ENCODE results near the gene DNM3. TPM values are rescaled to one million over a fixed set of nuclear protein-coding genes. Genes with fewer than 3 reads are reported as not detected.

The DNM3 gene
- total RNA-seq, 4 donors from 2014 or later = 2.7 to 3.3 TPM; not detected in 2

- in situ Hi-C loops (cut with MboI; ENCODE audit: low pct_ligation_motif_present in 1 of 4, low pct_unique_long_range_greater_than_20kb in 1 of 4, low sequenced_read_pairs in 3 of 4) = no loop called here
- intact Hi-C loops (cut with DNase I; ENCODE audit: low total_unique reads) = no loop called here
- 82% methylated on average over 3 of the region's 3 CpGs; no CpG with 5 or more reads in 1 of the 2 donors for WGBS, 2 donors (ENCODE audit: low coverage in 1 of 2)
- Histone ChIP-seq H3K4me3 (no peak overlapping the region), H3K36me3 (no peaks in the 10 kb centered on the region), H3K9me3 (peaks cover 3 to 16% of the 10 kb centered on the region in 2 donors), H3K4me1 (no peaks in the 10 kb centered on the region), H3K27me3 (no peaks in the 10 kb centered on the region), H3K27ac (no peak overlapping the region)
- DNase-seq = no peak
- TF ChIP-seq POLR2AphosphoS5 (IDR thresholded peaks at IDR 0.05) = no peak
- no peak for TF ChIP-seq CTCF (IDR thresholded peaks at IDR 0.05)
- TF ChIP-seq POLR2A (IDR thresholded peaks at IDR 0.05) = no peak
- no peak for TF ChIP-seq EP300 (IDR thresholded peaks at IDR 0.05; ENCODE audit: low read depth)
Measured at GRCh38 chr1:172201572-172201971, 360.3 kb downstream of the DNM3 start.

- 79% methylated on average over 8 of the region's 8 CpGs; no CpG with 5 or more reads in 1 of the 2 donors for WGBS, 2 donors (ENCODE audit: low coverage in 1 of 2)
- Histone ChIP-seq H3K27ac (no peak overlapping the region), H3K36me3 (no peaks in the 10 kb centered on the region), H3K27me3 (no peaks in the 10 kb centered on the region), H3K4me1 (no peaks in the 10 kb centered on the region), H3K9me3 (peaks cover under 1 to 8% of the 10 kb centered on the region in 2 donors), H3K4me3 (no peak overlapping the region)
- no peak for TF ChIP-seq POLR2AphosphoS5 (IDR thresholded peaks at IDR 0.05)
- TF ChIP-seq CTCF (IDR thresholded peaks at IDR 0.05) = no peak
- TF ChIP-seq EP300 (IDR thresholded peaks at IDR 0.05; ENCODE audit: low read depth) = no peak
- TF ChIP-seq POLR2A (IDR thresholded peaks at IDR 0.05) = no peak
- intact Hi-C loops (cut with DNase I; ENCODE audit: low total_unique reads) = no loop called here
- DNase-seq = no peak
- in situ Hi-C loops (cut with MboI; ENCODE audit: low pct_ligation_motif_present in 1 of 4, low pct_unique_long_range_greater_than_20kb in 1 of 4, low sequenced_read_pairs in 3 of 4) = no loop called here
Measured at GRCh38 chr1:172203135-172203823, 362.0 kb downstream of the DNM3 start.

- in situ Hi-C loops (cut with MboI; ENCODE audit: low pct_ligation_motif_present in 1 of 4, low pct_unique_long_range_greater_than_20kb in 1 of 4, low sequenced_read_pairs in 3 of 4) (no loop called here), intact Hi-C loops (cut with DNase I; ENCODE audit: low total_unique reads) (no loop called here)
- Histone ChIP-seq H3K36me3 (no peaks in the 10 kb centered on the region), H3K27me3 (no peaks in the 10 kb centered on the region), H3K27ac (no peak overlapping the region), H3K4me1 (no peaks in the 10 kb centered on the region), H3K9me3 (peaks cover 0 to 7% of the 10 kb centered on the region in 2 donors), H3K4me3 (no peak overlapping the region)
- no peak for TF ChIP-seq CTCF (IDR thresholded peaks at IDR 0.05)
- TF ChIP-seq POLR2AphosphoS5 (IDR thresholded peaks at IDR 0.05) = no peak
- TF ChIP-seq EP300 (IDR thresholded peaks at IDR 0.05; ENCODE audit: low read depth) = no peak
- TF ChIP-seq POLR2A (IDR thresholded peaks at IDR 0.05) = no peak
- DNase-seq = no peak
Measured at GRCh38 chr1:172203902-172204301, 362.6 kb downstream of the DNM3 start.

- no peak for TF ChIP-seq CTCF (IDR thresholded peaks at IDR 0.05)
- TF ChIP-seq EP300 (IDR thresholded peaks at IDR 0.05; ENCODE audit: low read depth) = no peak
- no peak for TF ChIP-seq POLR2A (IDR thresholded peaks at IDR 0.05)
Measured at GRCh38 chr1:172206256-172206655, 365.0 kb downstream of the DNM3 start.

More at GRCh38 chr1:172206256-172206655, 365.0 kb downstream of the DNM3 start:
- no peaks in the 10 kb centered on the region for H3K4me1 ChIP-seq
- intact Hi-C loops (cut with DNase I; ENCODE audit: low total_unique reads) (no loop called here), in situ Hi-C loops (cut with MboI; ENCODE audit: low pct_ligation_motif_present in 1 of 4, low pct_unique_long_range_greater_than_20kb in 1 of 4, low sequenced_read_pairs in 3 of 4) (no loop called here)
- no peak for DNase-seq
- H3K4me3 ChIP-seq = no peak overlapping the region
- no peaks in the 10 kb centered on the region for H3K36me3 ChIP-seq
- H3K9me3 ChIP-seq = no peaks in the 10 kb centered on the region
- no peaks in the 10 kb centered on the region for H3K27me3 ChIP-seq
- H3K27ac ChIP-seq = no peak overlapping the region
